ENCODE results near the gene MROH2A.

Gene MROH2A

GRCh38 chr2:233798335-233799086 lies 20.4 kb downstream of the MROH2A start:
- Histone ChIP-seq H3K23ac (ENCODE audit: low read length) (no peak overlapping the region), H3K4ac (ENCODE audit: low read depth, low read length) (no peak overlapping the region), H3K4me2 (ENCODE audit: low read length) (no peak overlapping the region), H3K79me1 (ENCODE audit: low read length) (no peaks in the 10 kb centered on the region), H3K79me2 (ENCODE audit: control insufficient read depth, insufficient read depth, low read length, poor library complexity) (no peaks in the 10 kb centered on the region), H2BK12ac (ENCODE audit: low read length) (no peak overlapping the region), H2AK5ac (ENCODE audit: low read length) (no peak overlapping the region), H3K14ac (ENCODE audit: low read length) (no peak overlapping the region), H3K9me3 (ENCODE audit: insufficient read depth, low read depth, low read length) (peaks cover 15% of the 10 kb centered on the region), H3K9ac (ENCODE audit: low read length) (no peak overlapping the region), H4K91ac (ENCODE audit: low read depth, low read length) (no peak overlapping the region), H4K12ac (ENCODE audit: low read depth, low read length) (no peak overlapping the region), H3K36me3 (ENCODE audit: control insufficient read depth in 1 of 2, insufficient read depth in 2 of 2, low read length in 2 of 2) (no peaks in the 10 kb centered on the region), H3K27ac (ENCODE audit: low read depth, low read length) (no peak overlapping the region), H3K4me3 (ENCODE audit: low read depth, low read length) (no peak overlapping the region), H2BK120ac (ENCODE audit: insufficient read depth, low read length, poor library complexity) (no peak overlapping the region), H2BK5ac (ENCODE audit: low read depth, low read length, poor library complexity) (no peak overlapping the region), H3K18ac (ENCODE audit: low read length) (no peak overlapping the region), H4K8ac (ENCODE audit: low read depth, low read length) (no peak overlapping the region), H3K27me3 (ENCODE audit: insufficient read depth, low read length) (no peaks in the 10 kb centered on the region), H2AFZ (ENCODE audit: insufficient read depth, low read length, poor library complexity) (no peak overlapping the region), H3K4me1 (ENCODE audit: control insufficient read depth in 1 of 2, insufficient read depth in 2 of 2, low read length in 2 of 2) (no peaks in the 10 kb centered on the region)
- no peak for DNase-seq
- WGBS (ENCODE audit: extremely low coverage, insufficient coverage, insufficient read length) = no CpG with 5 or more reads among the region's 14 CpGs

- Histone ChIP-seq H3K27me3 (ENCODE audit: insufficient read depth, low read length) (no peaks in the 10 kb centered on the region), H3K9me3 (ENCODE audit: insufficient read depth, low read depth, low read length) (peaks cover 14% of the 10 kb centered on the region), H3K9ac (ENCODE audit: low read length) (no peak overlapping the region), H2AFZ (ENCODE audit: insufficient read depth, low read length, poor library complexity) (no peak overlapping the region), H3K27ac (ENCODE audit: low read depth, low read length) (no peak overlapping the region), H4K8ac (ENCODE audit: low read depth, low read length) (no peak overlapping the region), H2BK5ac (ENCODE audit: low read depth, low read length, poor library complexity) (no peak overlapping the region), H2AK5ac (ENCODE audit: low read length) (no peak overlapping the region), H4K12ac (ENCODE audit: low read depth, low read length) (no peak overlapping the region), H3K18ac (ENCODE audit: low read length) (no peak overlapping the region), H3K14ac (ENCODE audit: low read length) (no peak overlapping the region), H2BK12ac (ENCODE audit: low read length) (no peak overlapping the region), H3K79me2 (ENCODE audit: control insufficient read depth, insufficient read depth, low read length, poor library complexity) (no peaks in the 10 kb centered on the region), H3K23ac (ENCODE audit: low read length) (no peak overlapping the region), H3K4me3 (ENCODE audit: low read depth, low read length) (no peak overlapping the region), H3K36me3 (ENCODE audit: control insufficient read depth in 1 of 2, insufficient read depth in 2 of 2, low read length in 2 of 2) (no peaks in the 10 kb centered on the region), H3K4me1 (ENCODE audit: control insufficient read depth in 1 of 2, insufficient read depth in 2 of 2, low read length in 2 of 2) (no peaks in the 10 kb centered on the region), H2BK120ac (ENCODE audit: insufficient read depth, low read length, poor library complexity) (no peak overlapping the region), H3K4ac (ENCODE audit: low read depth, low read length) (no peak overlapping the region), H3K4me2 (ENCODE audit: low read length) (no peak overlapping the region), H4K91ac (ENCODE audit: low read depth, low read length) (no peak overlapping the region), H3K79me1 (ENCODE audit: low read length) (no peaks in the 10 kb centered on the region)
- DNase-seq = no peak
- WGBS (ENCODE audit: extremely low coverage, insufficient coverage, insufficient read length) = no CpG with 5 or more reads among the region's 7 CpGs
Observed at GRCh38 chr2:233799087-233799665, 21.0 kb downstream of the MROH2A start.

DNA sequence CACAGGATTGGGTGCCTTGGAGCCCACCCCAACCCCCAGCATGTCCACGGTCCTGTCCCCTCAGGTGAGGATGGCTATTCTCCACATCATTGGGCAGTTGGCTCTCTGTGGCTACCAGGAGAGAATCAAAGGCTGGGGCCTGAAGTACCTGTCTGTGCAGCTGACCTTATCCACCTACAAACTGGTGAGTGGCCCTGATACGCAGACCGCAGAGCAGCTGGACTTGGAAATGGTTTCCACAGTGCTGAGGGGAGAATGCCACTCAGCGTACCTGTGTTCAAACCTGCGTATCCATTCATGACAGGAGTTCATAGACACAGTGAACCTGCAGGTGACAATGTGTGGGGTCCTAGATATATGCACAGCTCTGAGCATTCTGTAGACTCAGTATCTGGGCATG lies 21.6 kb downstream of the MROH2A start:
- Histone ChIP-seq H4K91ac (ENCODE audit: low read depth, low read length) (no peak overlapping the region), H3K4me2 (ENCODE audit: low read length) (no peak overlapping the region), H3K4me1 (ENCODE audit: control insufficient read depth in 1 of 2, insufficient read depth in 2 of 2, low read length in 2 of 2) (no peaks in the 10 kb centered on the region), H3K18ac (ENCODE audit: low read length) (no peak overlapping the region), H3K9me3 (ENCODE audit: insufficient read depth, low read depth, low read length) (peaks cover 15% of the 10 kb centered on the region), H2AK5ac (ENCODE audit: low read length) (no peak overlapping the region), H3K4ac (ENCODE audit: low read depth, low read length) (no peak overlapping the region), H2BK120ac (ENCODE audit: insufficient read depth, low read length, poor library complexity) (no peak overlapping the region), H3K23ac (ENCODE audit: low read length) (no peak overlapping the region), H3K79me2 (ENCODE audit: control insufficient read depth, insufficient read depth, low read length, poor library complexity) (no peaks in the 10 kb centered on the region), H3K27me3 (ENCODE audit: insufficient read depth, low read length) (no peaks in the 10 kb centered on the region), H3K4me3 (ENCODE audit: low read depth, low read length) (no peak overlapping the region), H4K12ac (ENCODE audit: low read depth, low read length) (no peak overlapping the region), H3K36me3 (ENCODE audit: control insufficient read depth in 1 of 2, insufficient read depth in 2 of 2, low read length in 2 of 2) (no peaks in the 10 kb centered on the region), H2BK12ac (ENCODE audit: low read length) (no peak overlapping the region), H3K27ac (ENCODE audit: low read depth, low read length) (no peak overlapping the region), H2BK5ac (ENCODE audit: low read depth, low read length, poor library complexity) (no peak overlapping the region), H4K8ac (ENCODE audit: low read depth, low read length) (no peak overlapping the region), H3K79me1 (ENCODE audit: low read length) (no peaks in the 10 kb centered on the region), H3K14ac (ENCODE audit: low read length) (no peak overlapping the region), H3K9ac (ENCODE audit: low read length) (no peak overlapping the region), H2AFZ (ENCODE audit: insufficient read depth, low read length, poor library complexity) (no peak overlapping the region)
- no peak for DNase-seq
- no CpG with 5 or more reads among the region's 5 CpGs for WGBS (ENCODE audit: extremely low coverage, insufficient coverage, insufficient read length)

GRCh38 chr2:233800208-233800607 lies 22.1 kb downstream of the MROH2A start:
- H2BK5ac ChIP-seq (ENCODE audit: low read depth, low read length, poor library complexity) = no peak overlapping the region
- no peak overlapping the region for H2BK12ac ChIP-seq (ENCODE audit: low read length)
- no peak overlapping the region for H2BK120ac ChIP-seq (ENCODE audit: insufficient read depth, low read length, poor library complexity)
- H2AK5ac ChIP-seq (ENCODE audit: low read length) = no peak overlapping the region
- WGBS (ENCODE audit: extremely low coverage, insufficient coverage, insufficient read length) = no CpG with 5 or more reads among the region's 7 CpGs
- no peak overlapping the region for H3K14ac ChIP-seq (ENCODE audit: low read length)
- H3K4me1 ChIP-seq (ENCODE audit: control insufficient read depth in 1 of 2, insufficient read depth in 2 of 2, low read length in 2 of 2) = no peaks in the 10 kb centered on the region
- H2AFZ ChIP-seq (ENCODE audit: insufficient read depth, low read length, poor library complexity) = no peak overlapping the region
- H3K4me3 ChIP-seq (ENCODE audit: low read depth, low read length) = no peak overlapping the region
- no peak overlapping the region for H4K8ac ChIP-seq (ENCODE audit: low read depth, low read length)
- no peaks in the 10 kb centered on the region for H3K27me3 ChIP-seq (ENCODE audit: insufficient read depth, low read length)
- H3K4me2 ChIP-seq (ENCODE audit: low read length) = no peak overlapping the region
- no peak overlapping the region for H4K12ac ChIP-seq (ENCODE audit: low read depth, low read length)
- no peak overlapping the region for H3K27ac ChIP-seq (ENCODE audit: low read depth, low read length)
- DNase-seq = no peak
- no peak overlapping the region for H4K91ac ChIP-seq (ENCODE audit: low read depth, low read length)
- H3K18ac ChIP-seq (ENCODE audit: low read length) = no peak overlapping the region
- H3K9ac ChIP-seq (ENCODE audit: low read length) = no peak overlapping the region
- no peaks in the 10 kb centered on the region for H3K79me2 ChIP-seq (ENCODE audit: control insufficient read depth, insufficient read depth, low read length, poor library complexity)
- H3K23ac ChIP-seq (ENCODE audit: low read length) = no peak overlapping the region
- H3K79me1 ChIP-seq (ENCODE audit: low read length) = no peaks in the 10 kb centered on the region
- H3K36me3 ChIP-seq (ENCODE audit: control insufficient read depth in 1 of 2, insufficient read depth in 2 of 2, low read length in 2 of 2) = no peaks in the 10 kb centered on the region
- H3K9me3 ChIP-seq (ENCODE audit: insufficient read depth, low read depth, low read length) = peaks cover 15% of the 10 kb centered on the region
- H3K4ac ChIP-seq (ENCODE audit: low read depth, low read length) = no peak overlapping the region
